ENCODE measurements around the gene INTS6. TPM values are rescaled to one million over a fixed set of nuclear protein-coding genes. Genes with fewer than 3 reads are reported as not detected.

INTS6 gene
- total RNA-seq, 3 donors from 2014 or later (not counting 1 experiment from before 2014, with no cell fraction given) = 89.2 to 142 (median 110) TPM

GRCh38 chr13:51437550-51438127, 15.2 kb downstream of the INTS6 start:
- TF ChIP-seq CTCF (IDR thresholded peaks at IDR 0.05) = no peak
- H3K36me3 ChIP-seq (ENCODE audit: control insufficient read depth, insufficient read depth, low read length) = no peaks in the 10 kb centered on the region
- Mint-ChIP-seq H3K4me3 (no peak overlapping the region), H3K27ac (peak overlapping the region in 1 of 2 donors; percentile 69), H3K4me1 (peaks cover 9 to 10% of the 10 kb centered on the region in 2 donors), H3K36me3 (no peaks in the 10 kb centered on the region), H3K27me3 (ENCODE audit: low read depth in 2 of 2) (no peaks in the 10 kb centered on the region), H3K9me3 (no peaks in the 10 kb centered on the region)
- no peak overlapping the region for H3K27ac ChIP-seq (ENCODE audit: low read length)
- H3K9me3 ChIP-seq (ENCODE audit: control insufficient read depth, insufficient read depth, low read length) = no peaks in the 10 kb centered on the region
- H3K4me1 ChIP-seq (ENCODE audit: control insufficient read depth, insufficient read depth, low read length) = no peaks in the 10 kb centered on the region
- no peak overlapping the region for H3K4me3 ChIP-seq (ENCODE audit: low read length)
- DNase-seq (no peak), ATAC-seq (no peak)
- intact Hi-C loops (cut with micrococcal nuclease) = no loop called here
- WGBS (ENCODE audit: insufficient coverage) = 96% methylated on average over 2 of the region's 4 CpGs
- no peaks in the 10 kb centered on the region for H3K27me3 ChIP-seq (ENCODE audit: control insufficient read depth, insufficient read depth, low read length)

GRCh38 chr13:51435002-51435578, 17.7 kb downstream of the INTS6 start:
- TF ChIP-seq CTCF (IDR thresholded peaks at IDR 0.05) = peak; percentile 71
- DNase-seq (peak in 1 of 2 donors; percentile 59), ATAC-seq (peak in 2 of 3 donors; percentile 66 to 70)
- no CpG with 5 or more reads among the region's 1 CpG for WGBS (ENCODE audit: insufficient coverage)
- Histone ChIP-seq H3K9me3 (ENCODE audit: control insufficient read depth, insufficient read depth, low read length) (no peaks in the 10 kb centered on the region), H3K27me3 (ENCODE audit: control insufficient read depth, insufficient read depth, low read length) (no peaks in the 10 kb centered on the region), H3K4me1 (ENCODE audit: control insufficient read depth, insufficient read depth, low read length) (no peaks in the 10 kb centered on the region), H3K36me3 (ENCODE audit: control insufficient read depth, insufficient read depth, low read length) (peaks cover 4% of the 10 kb centered on the region), H3K4me3 (ENCODE audit: low read length) (no peak overlapping the region), H3K27ac (ENCODE audit: low read length) (no peak overlapping the region)
- no peaks in the 10 kb centered on the region for H3K36me3 Mint-ChIP-seq
- intact Hi-C loops (cut with micrococcal nuclease) = loop anchor here (1.0 kb wide), 1 partner anchor 362 kb away; no protein-coding TSS in a partner anchor
- no peaks in the 10 kb centered on the region for H3K27me3 Mint-ChIP-seq (ENCODE audit: low read depth in 2 of 2)
- no peak overlapping the region for H3K4me3 Mint-ChIP-seq
- H3K27ac Mint-ChIP-seq = no peak overlapping the region
- H3K9me3 Mint-ChIP-seq = no peaks in the 10 kb centered on the region
- H3K4me1 Mint-ChIP-seq = peaks cover 3 to 15% of the 10 kb centered on the region in 2 donors

GRCh38 chr13:51432576-51432975, 20.3 kb downstream of the INTS6 start:
- peaks cover 17% of the 10 kb centered on the region for H3K36me3 ChIP-seq (ENCODE audit: control insufficient read depth, insufficient read depth, low read length)
- H3K9me3 ChIP-seq (ENCODE audit: control insufficient read depth, insufficient read depth, low read length) = no peaks in the 10 kb centered on the region
- no peaks in the 10 kb centered on the region for H3K27me3 ChIP-seq (ENCODE audit: control insufficient read depth, insufficient read depth, low read length)
- no peak for TF ChIP-seq CTCF (IDR thresholded peaks at IDR 0.05)
- Mint-ChIP-seq H3K27me3 (ENCODE audit: low read depth in 2 of 2) (no peaks in the 10 kb centered on the region), H3K4me3 (no peak overlapping the region), H3K36me3 (peaks cover 6% of the 10 kb centered on the region), H3K4me1 (peaks cover 18 to 25% of the 10 kb centered on the region in 2 donors), H3K27ac (peak overlapping the region in 1 of 2 donors; percentile 36), H3K9me3 (no peaks in the 10 kb centered on the region)
- intact Hi-C loops (cut with micrococcal nuclease) = no loop called here
- WGBS (ENCODE audit: insufficient coverage) = no CpG with 5 or more reads among the region's 2 CpGs
- DNase-seq = no peak
- no peak overlapping the region for H3K4me3 ChIP-seq (ENCODE audit: low read length)
- no peaks in the 10 kb centered on the region for H3K4me1 ChIP-seq (ENCODE audit: control insufficient read depth, insufficient read depth, low read length)
- no peak overlapping the region for H3K27ac ChIP-seq (ENCODE audit: low read length)
- no peak for ATAC-seq
